ENCODE measurements around the gene CCDC6. TPM values are rescaled to one million over a fixed set of nuclear protein-coding genes. Genes with fewer than 3 reads are reported as not detected.

The CCDC6 gene
- total and polyA plus RNA-seq, 9 of the 15 experiments (the other 6 are each of a cell fraction or from before 2014, with no cell fraction given) = 10.4 to 41.0 (median 20.9) TPM

GRCh38 chr10:59830601-59831259 lies 75.6 kb downstream of the CCDC6 start:
- DNase-seq (ENCODE audit: extremely low read depth in 1 of 4, low spot score in 3 of 4) (peak; percentile 70 to 77 (median 74)), FAIRE-seq (peak; percentile 82), ATAC-seq (peak; percentile 92)
- Histone ChIP-seq H3K9ac (ENCODE audit: insufficient read depth in 1 of 2, low read depth in 2 of 2, low read length in 2 of 2) (no peak overlapping the region), H3K79me2 (ENCODE audit: control insufficient read depth, insufficient read depth, low read length) (no peaks in the 10 kb centered on the region; the same call in 2 of the 3 replicates), H3K27me3 (ENCODE audit: control insufficient read depth in 2 of 2, insufficient read depth in 2 of 2, low read length in 2 of 2) (no peaks in the 10 kb centered on the region), H3K27ac (ENCODE audit: extremely low read depth, low read depth, low read length) (no peak overlapping the region), H3K9me3 (replicated peaks; ENCODE audit: control insufficient read depth, insufficient read depth, low read depth, low read length) (no peaks in the 10 kb centered on the region), H3K4me2 (ENCODE audit: insufficient read depth, low read length) (no peak overlapping the region), H3K9me1 (ENCODE audit: control insufficient read depth, insufficient read depth, low read length) (no peaks in the 10 kb centered on the region), H3K36me3 (ENCODE audit: control insufficient read depth, insufficient read depth, low read length) (peaks cover 40% of the 10 kb centered on the region), H2AFZ (ENCODE audit: low read depth, low read length) (no peak overlapping the region), H3K4me3 (no peak overlapping the region), H4K20me1 (replicated peaks; ENCODE audit: control insufficient read depth, insufficient read depth, low read length) (no peaks in the 10 kb centered on the region), H3K4me1 (replicated peaks in 1 of 2; ENCODE audit: control insufficient read depth in 2 of 2, insufficient read depth in 2 of 2, low read length in 2 of 2) (peaks cover 0 to 13% of the 10 kb centered on the region in 2 experiments; a peak in 4 of 5 replicates)
- intact Hi-C loops (cut with micrococcal nuclease) = loop anchor here (1.0 to 2.0 kb wide), 3 partner anchors 76 to 204 kb away; partner anchors contain the start of gene CCDC6
- 60% methylated on average over 7 of the region's 7 CpGs for WGBS (ENCODE audit: insufficient coverage, low coverage, missing lambda C conversion rate)
- POLR2A ChIA-PET = interaction anchor here (0.6 to 1.1 kb wide), 3 partner anchors 9 to 1043 kb away, joined by 3 to 4 read pairs (median 3); no protein-coding TSS in a partner anchor
- CTCF ChIA-PET (ENCODE audit: low intra/inter-chr PET ratio) = interaction anchor here (0.7 to 1.4 kb wide), 2 partner anchors 76 to 205 kb away, joined by 4 to 7 read pairs; partner anchors contain the start of gene CCDC6
- in situ Hi-C loops (cut with MboI) = loop anchor here (25.0 kb wide), 1 partner anchor 832 kb away; no protein-coding TSS in a partner anchor
- BruUV-seq (replicated peaks) = TSS peak; percentile 18
- no peak for TF ChIP-seq MYC (IDR thresholded peaks at IDR 0.05; ENCODE audit: low read depth, low read length)
- no peak for TF ChIP-seq MYC (CRISPR knock-in tag; IDR thresholded peaks at IDR 0.05; ENCODE audit: borderline replicate concordance, low read depth)
- TF ChIP-seq SNRNP70 (optimal IDR thresholded peaks at IDR 0.05; ENCODE audit: low read depth, low read length) = no peak
- TF ChIP-seq ELF2 (CRISPR knock-in tag; IDR thresholded peaks at IDR 0.05) = no peak
- TF ChIP-seq ZNF143 (CRISPR knock-in tag; IDR thresholded peaks at IDR 0.05) = no peak
- no peak for TF ChIP-seq ZNF551 (CRISPR knock-in tag; IDR thresholded peaks at IDR 0.05)
- peak in 1 of 2 experiments; percentile 80; a peak in 1 of 4 replicates for TF ChIP-seq SRF (CRISPR knock-in tag; IDR thresholded peaks at IDR 0.05)
- TF ChIP-seq U2AF2 (optimal IDR thresholded peaks at IDR 0.05; ENCODE audit: low read depth, low read length) = no peak
- TF ChIP-seq ETV5 (CRISPR knock-in tag; IDR thresholded peaks at IDR 0.05; ENCODE audit: low read depth) = no peak
- TF ChIP-seq, protein P1, sequence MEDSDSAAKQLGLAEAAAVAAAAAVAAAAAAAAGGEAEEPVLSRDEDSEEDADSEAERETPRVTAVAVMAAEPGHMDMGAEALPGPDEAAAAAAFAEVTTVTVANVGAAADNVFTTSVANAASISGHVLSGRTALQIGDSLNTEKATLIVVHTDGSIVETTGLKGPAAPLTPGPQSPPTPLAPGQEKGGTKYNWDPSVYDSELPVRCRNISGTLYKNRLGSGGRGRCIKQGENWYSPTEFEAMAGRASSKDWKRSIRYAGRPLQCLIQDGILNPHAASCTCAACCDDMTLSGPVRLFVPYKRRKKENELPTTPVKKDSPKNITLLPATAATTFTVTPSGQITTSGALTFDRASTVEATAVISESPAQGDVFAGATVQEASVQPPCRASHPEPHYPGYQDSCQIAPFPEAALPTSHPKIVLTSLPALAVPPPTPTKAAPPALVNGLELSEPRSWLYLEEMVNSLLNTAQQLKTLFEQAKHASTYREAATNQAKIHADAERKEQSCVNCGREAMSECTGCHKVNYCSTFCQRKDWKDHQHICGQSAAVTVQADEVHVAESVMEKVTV (CRISPR knock-in tag; IDR thresholded peaks at IDR 0.05) = peak; percentile 50
- TF ChIP-seq RAD21 (CRISPR knock-in tag; conservative IDR thresholded peaks at IDR 0.05 in 1 of 2, IDR thresholded peaks at IDR 0.05 in 1 of 2) = peak; percentile 70 to 75
- no peak for TF ChIP-seq ZNF766 (CRISPR knock-in tag; conservative IDR thresholded peaks at IDR 0.05)
- no peak for TF ChIP-seq LEF1 (IDR thresholded peaks at IDR 0.05)
- TF ChIP-seq MIER1 (IDR thresholded peaks at IDR 0.05; ENCODE audit: low read depth) = no peak
- TF ChIP-seq, protein P2, sequence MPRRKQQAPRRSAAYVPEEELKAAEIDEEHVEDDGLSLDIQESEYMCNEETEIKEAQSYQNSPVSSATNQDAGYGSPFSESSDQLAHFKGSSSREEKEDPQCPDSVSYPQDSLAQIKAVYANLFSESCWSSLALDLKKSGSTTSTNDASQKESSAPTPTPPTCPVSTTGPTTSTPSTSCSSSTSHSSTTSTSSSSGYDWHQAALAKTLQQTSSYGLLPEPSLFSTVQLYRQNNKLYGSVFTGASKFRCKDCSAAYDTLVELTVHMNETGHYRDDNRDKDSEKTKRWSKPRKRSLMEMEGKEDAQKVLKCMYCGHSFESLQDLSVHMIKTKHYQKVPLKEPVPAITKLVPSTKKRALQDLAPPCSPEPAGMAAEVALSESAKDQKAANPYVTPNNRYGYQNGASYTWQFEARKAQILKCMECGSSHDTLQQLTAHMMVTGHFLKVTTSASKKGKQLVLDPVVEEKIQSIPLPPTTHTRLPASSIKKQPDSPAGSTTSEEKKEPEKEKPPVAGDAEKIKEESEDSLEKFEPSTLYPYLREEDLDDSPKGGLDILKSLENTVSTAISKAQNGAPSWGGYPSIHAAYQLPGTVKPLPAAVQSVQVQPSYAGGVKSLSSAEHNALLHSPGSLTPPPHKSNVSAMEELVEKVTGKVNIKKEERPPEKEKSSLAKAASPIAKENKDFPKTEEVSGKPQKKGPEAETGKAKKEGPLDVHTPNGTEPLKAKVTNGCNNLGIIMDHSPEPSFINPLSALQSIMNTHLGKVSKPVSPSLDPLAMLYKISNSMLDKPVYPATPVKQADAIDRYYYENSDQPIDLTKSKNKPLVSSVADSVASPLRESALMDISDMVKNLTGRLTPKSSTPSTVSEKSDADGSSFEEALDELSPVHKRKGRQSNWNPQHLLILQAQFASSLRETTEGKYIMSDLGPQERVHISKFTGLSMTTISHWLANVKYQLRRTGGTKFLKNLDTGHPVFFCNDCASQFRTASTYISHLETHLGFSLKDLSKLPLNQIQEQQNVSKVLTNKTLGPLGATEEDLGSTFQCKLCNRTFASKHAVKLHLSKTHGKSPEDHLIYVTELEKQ (CRISPR knock-in tag; IDR thresholded peaks at IDR 0.05) = no peak
- TF ChIP-seq ILK (tag; IDR thresholded peaks at IDR 0.05; ENCODE audit: borderline replicate concordance, low read depth) = no peak
